SJCRH30 (cell line): ENCODE measurements around the gene DNAJC6. TPM values are rescaled to one million over a fixed set of nuclear protein-coding genes. Genes with fewer than 3 reads are reported as not detected.

Experiments used
- DNase-seq, 2 experiments: peaks; one replicate each; pipeline ENCODE4 v3.0.0-alpha.2; 2015 to 2020
- H3K27ac ChIP-seq: fragments of 250-450 bp; sonication (Bioruptor Pico); 2 replicates; pipeline ENCODE4 v1.5.1; 2020; ENCODE audit warnings: mild to moderate bottlenecking, moderate library complexity
- H3K27me3 ChIP-seq: fragments of 250-450 bp; sonication (Bioruptor Pico); 2 replicates; pipeline ENCODE4 v1.5.1; 2020; ENCODE audit warnings: mild to moderate bottlenecking, moderate library complexity
- H3K36me3 ChIP-seq: fragments of 250-450 bp; sonication (Bioruptor Pico); 2 replicates; pipeline ENCODE4 v1.5.1; 2020; ENCODE audit warnings: mild to moderate bottlenecking, moderate library complexity
- H3K4me1 ChIP-seq: fragments of 250-450 bp; sonication (Bioruptor Pico); 2 replicates; pipeline ENCODE4 v1.5.1; 2020; ENCODE audit warnings: mild to moderate bottlenecking, moderate library complexity
- H3K4me3 ChIP-seq: fragments of 250-450 bp; sonication (Bioruptor Pico); 2 replicates; pipeline ENCODE4 v1.5.1; 2020; ENCODE audit warnings: mild to moderate bottlenecking, moderate library complexity
- H3K9me3 ChIP-seq: fragments of 250-450 bp; sonication (Bioruptor Pico); replicated peaks from 2 replicates; pipeline ENCODE4 v1.5.1; 2020; ENCODE audit warnings: mild to moderate bottlenecking, moderate library complexity
- total RNA-seq: library from RNA; depleted of rRNA; stranded (reverse); fragments of >200 nt; shearing (Covaris generic); gene quantifications from 2 replicates; pipeline ENCODE4 v1.2.3, GENCODE V29; 2014

Gene DNAJC6
- total RNA-seq, 1 experiment from 2014 or later = 0.02 TPM

DNA sequence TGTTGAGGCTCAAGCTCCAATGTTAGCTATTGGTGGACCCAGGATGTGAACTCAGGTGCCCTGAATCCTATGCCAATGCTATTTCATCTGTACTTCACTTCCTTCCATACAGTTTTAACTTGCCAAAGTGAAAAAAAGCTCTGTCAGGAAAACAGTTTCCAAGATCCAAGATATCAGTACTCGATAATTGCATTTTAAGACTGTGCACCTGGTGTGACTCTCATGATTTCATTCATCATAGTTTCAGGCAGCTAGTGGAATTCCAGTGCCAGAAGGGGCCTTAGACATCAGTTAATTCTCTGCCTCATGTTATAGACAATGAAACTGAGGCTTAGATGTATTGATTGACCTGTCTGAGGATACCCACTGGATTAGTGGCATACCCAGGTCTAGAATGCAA is 84.6 kb downstream of the DNAJC6 start:
- Histone ChIP-seq H3K4me3 (no peak overlapping the region), H3K27ac (no peak overlapping the region), H3K4me1 (no peaks in the 10 kb centered on the region), H3K9me3 (no peaks in the 10 kb centered on the region), H3K27me3 (no peaks in the 10 kb centered on the region), H3K36me3 (no peaks in the 10 kb centered on the region)
- no peak for DNase-seq

DNA sequence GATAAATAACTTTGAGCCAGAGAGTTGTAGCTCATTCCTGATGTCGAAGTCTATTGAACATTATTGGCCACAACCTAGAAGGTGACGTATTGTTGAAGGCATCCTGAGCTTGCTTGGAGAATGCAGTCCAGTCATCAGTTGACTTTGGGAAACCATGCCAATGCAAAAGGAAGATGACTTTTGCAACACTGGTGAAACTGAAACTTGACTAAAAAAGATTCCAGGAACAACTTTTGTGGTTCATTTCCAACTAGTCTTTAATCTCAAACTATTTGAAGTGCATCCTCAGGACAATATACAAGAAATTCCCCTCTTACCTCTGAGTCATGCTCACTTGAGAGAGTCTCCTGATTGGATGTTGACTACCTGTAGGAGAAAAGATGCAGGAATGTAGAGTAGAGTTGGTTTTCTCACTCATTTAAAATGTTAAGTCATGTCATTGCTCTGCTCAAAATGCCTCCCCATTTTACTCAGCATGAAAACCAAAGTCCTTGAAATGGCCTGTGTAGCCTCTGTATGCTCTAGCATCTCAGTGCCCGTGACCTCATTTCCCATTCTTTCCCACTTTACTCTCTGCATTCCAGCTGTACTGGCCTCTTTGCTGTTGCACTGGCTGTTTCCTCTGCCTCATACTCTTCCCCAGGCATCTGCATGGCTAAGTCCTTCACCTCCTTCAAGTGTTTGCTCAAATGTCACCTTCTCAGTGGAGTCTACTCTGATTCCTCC is 86.7 kb downstream of the DNAJC6 start:
- Histone ChIP-seq H3K27me3 (no peaks in the 10 kb centered on the region), H3K9me3 (no peaks in the 10 kb centered on the region)
- no peak for DNase-seq

DNA sequence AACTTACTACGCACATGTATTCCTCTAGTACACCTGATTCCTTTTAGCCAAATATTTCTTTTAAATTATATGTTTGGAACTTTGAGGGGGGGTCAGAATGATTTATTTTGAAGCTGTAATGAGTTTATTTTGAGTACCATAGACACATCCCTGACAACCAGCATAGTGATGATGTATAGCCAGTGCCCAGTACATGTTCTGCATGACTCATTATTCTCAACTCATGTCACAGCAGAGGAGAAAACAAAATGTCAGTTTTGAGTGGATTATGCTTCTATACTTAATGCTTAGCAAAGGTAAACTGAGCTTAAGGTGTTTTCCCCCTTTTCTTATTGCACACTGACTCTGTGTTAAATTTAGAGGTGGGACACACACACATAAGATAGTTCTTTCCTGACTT is 88.7 kb downstream of the DNAJC6 start:
- H3K36me3 ChIP-seq = no peaks in the 10 kb centered on the region
- no peak overlapping the region for H3K27ac ChIP-seq
- H3K27me3 ChIP-seq = no peaks in the 10 kb centered on the region
- no peak overlapping the region for H3K4me3 ChIP-seq
- no peaks in the 10 kb centered on the region for H3K9me3 ChIP-seq
- DNase-seq = no peak
- H3K4me1 ChIP-seq = no peaks in the 10 kb centered on the region

More for the DNA sequence above, 86.7 kb downstream of the DNAJC6 start:
- no peak overlapping the region for H3K27ac ChIP-seq
- no peak overlapping the region for H3K4me3 ChIP-seq
- no peaks in the 10 kb centered on the region for H3K36me3 ChIP-seq
- no peaks in the 10 kb centered on the region for H3K4me1 ChIP-seq

DNA sequence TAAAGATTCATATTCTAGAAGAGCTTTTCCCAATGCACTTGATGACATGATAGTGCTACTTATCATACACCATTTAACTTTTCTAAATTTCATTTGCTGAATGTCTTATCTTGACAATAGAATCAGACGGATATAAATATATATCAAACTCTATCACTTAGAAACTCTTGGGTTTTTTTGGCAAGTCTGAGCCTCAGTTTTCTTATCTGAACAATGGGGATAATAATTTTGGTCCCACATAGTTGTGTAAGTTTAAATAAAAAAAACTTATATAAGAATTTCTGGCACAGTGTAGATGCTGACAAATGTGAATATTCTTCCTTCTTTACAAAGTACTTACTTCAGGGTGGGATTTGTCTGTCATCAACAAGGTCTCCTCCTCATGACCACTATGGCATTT is 89.7 kb downstream of the DNAJC6 start:
- no peak overlapping the region for H3K4me3 ChIP-seq
- H3K27me3 ChIP-seq = no peaks in the 10 kb centered on the region
- no peak for DNase-seq
- H3K9me3 ChIP-seq = no peaks in the 10 kb centered on the region
- H3K27ac ChIP-seq = no peak overlapping the region
- H3K4me1 ChIP-seq = no peaks in the 10 kb centered on the region
- no peaks in the 10 kb centered on the region for H3K36me3 ChIP-seq

DNA sequence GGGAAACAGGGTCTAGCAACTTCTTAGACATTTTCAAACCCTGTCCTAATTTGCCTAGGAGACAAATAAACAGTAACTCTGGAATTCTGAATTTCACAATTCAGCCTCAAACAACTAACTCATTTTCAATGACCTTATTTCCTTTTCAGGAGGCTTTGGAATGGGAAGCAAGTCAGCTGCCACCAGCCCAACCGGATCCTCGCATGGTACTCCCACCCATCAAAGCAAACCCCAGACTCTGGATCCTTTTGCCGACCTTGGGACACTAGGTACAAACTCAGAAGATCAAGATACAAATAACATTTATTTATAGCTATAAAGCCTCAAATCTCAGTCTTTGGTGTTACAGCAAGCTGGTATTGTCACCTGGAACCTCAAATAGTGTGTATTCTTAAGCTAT is 92.3 kb downstream of the DNAJC6 start:
- no peak for DNase-seq
- H3K27me3 ChIP-seq = no peaks in the 10 kb centered on the region
- no peaks in the 10 kb centered on the region for H3K36me3 ChIP-seq
- H3K4me1 ChIP-seq = no peaks in the 10 kb centered on the region
- no peak overlapping the region for H3K4me3 ChIP-seq
- H3K27ac ChIP-seq = no peak overlapping the region
- no peaks in the 10 kb centered on the region for H3K9me3 ChIP-seq

DNA sequence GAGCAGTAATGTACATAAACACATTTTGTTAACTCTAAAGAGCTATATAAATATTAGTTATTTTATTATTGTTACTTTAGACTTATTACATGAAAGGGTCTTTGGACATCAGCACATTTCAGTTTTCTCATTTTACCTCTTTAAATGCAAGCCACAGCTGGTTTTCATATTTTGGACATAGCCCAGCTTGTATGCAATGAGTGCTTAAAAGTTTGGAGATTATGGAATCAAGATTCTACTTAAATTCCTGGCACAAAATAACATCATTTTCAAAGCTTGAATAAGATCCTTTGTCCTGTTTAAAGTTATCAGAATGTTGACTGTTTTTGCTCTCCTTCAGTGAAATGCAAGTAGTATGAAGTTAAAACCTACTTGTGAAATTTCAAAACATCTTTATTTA is 95.6 kb downstream of the DNAJC6 start:
- no peak overlapping the region for H3K4me3 ChIP-seq
- DNase-seq = no peak
- no peak overlapping the region for H3K27ac ChIP-seq
- H3K27me3 ChIP-seq = no peaks in the 10 kb centered on the region
- H3K9me3 ChIP-seq = no peaks in the 10 kb centered on the region
- no peaks in the 10 kb centered on the region for H3K36me3 ChIP-seq
- no peaks in the 10 kb centered on the region for H3K4me1 ChIP-seq

DNA sequence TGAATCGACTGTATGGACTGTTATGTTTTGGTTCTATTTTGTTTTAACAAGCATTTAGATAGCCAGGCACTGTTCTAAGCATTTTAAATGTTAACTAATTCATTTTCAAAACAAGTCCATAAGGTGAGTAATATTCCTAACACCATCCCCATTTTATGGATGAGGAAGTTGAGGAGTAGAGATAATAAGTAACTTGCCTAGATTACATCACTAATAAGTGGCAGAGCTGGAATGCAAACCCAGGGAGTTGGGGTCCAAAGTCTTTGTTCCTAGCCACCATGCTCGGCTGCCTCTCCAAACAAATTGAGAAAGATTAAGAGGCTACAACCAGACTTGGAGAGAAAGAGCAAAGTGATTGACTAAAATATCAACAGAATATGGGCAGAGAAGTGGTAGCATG is 98.5 kb downstream of the DNAJC6 start:
- Histone ChIP-seq H3K36me3 (no peaks in the 10 kb centered on the region), H3K4me1 (no peaks in the 10 kb centered on the region), H3K4me3 (no peak overlapping the region), H3K9me3 (no peaks in the 10 kb centered on the region), H3K27ac (no peak overlapping the region), H3K27me3 (no peaks in the 10 kb centered on the region)
- DNase-seq = no peak

DNA sequence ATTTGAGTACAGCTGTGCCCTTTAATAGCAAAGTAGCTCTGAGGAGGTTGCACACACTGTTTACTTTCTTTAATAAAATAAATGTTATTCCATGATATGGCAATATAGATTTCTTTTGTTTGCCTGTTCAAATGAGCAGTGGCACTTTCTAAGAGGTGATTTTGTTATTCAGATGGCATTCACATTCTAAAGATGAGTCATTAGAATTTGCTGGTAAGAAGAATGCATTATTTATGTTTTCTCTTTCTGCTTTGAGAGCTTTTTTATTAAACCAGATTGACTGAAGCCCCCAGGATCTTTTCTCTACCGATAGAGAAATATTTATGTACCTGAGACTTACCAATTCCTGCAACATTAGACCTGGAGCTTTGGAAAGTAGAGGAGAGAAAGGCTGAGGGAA is 100.0 kb downstream of the DNAJC6 start:
- no peaks in the 10 kb centered on the region for H3K36me3 ChIP-seq
- H3K4me3 ChIP-seq = no peak overlapping the region
- no peak overlapping the region for H3K27ac ChIP-seq

DNA sequence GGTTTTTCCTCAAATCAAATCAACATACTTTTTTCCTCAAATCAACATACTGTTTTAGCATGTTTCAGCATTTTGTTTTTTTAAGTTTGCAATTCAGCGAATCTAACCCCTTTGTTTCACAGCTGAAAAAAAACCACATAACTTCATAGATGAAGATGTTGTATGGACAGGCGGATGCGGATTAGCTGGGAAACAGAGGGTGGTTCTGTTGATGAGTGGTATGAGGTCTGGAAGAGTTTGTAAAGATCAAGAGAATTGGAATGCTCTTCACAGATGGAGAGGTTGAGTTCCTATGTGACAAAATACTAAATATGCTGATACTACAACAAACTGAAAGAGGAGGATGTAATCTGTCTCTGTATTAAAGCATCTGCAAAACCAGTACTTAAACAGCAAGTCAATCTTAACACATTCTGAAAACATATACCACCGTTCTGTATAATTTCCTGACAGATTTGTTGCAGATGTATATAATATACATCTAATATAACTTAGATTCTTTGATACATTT is 100.5 kb downstream of the DNAJC6 start:
- Histone ChIP-seq H3K4me3 (no peak overlapping the region), H3K36me3 (no peaks in the 10 kb centered on the region), H3K4me1 (no peaks in the 10 kb centered on the region), H3K27me3 (no peaks in the 10 kb centered on the region), H3K27ac (no peak overlapping the region), H3K9me3 (no peaks in the 10 kb centered on the region)
- DNase-seq = no peak

More for the DNA sequence above, 100.0 kb downstream of the DNAJC6 start:
- Histone ChIP-seq H3K9me3 (no peaks in the 10 kb centered on the region), H3K27me3 (no peaks in the 10 kb centered on the region), H3K4me1 (no peaks in the 10 kb centered on the region)
- DNase-seq = no peak

DNA sequence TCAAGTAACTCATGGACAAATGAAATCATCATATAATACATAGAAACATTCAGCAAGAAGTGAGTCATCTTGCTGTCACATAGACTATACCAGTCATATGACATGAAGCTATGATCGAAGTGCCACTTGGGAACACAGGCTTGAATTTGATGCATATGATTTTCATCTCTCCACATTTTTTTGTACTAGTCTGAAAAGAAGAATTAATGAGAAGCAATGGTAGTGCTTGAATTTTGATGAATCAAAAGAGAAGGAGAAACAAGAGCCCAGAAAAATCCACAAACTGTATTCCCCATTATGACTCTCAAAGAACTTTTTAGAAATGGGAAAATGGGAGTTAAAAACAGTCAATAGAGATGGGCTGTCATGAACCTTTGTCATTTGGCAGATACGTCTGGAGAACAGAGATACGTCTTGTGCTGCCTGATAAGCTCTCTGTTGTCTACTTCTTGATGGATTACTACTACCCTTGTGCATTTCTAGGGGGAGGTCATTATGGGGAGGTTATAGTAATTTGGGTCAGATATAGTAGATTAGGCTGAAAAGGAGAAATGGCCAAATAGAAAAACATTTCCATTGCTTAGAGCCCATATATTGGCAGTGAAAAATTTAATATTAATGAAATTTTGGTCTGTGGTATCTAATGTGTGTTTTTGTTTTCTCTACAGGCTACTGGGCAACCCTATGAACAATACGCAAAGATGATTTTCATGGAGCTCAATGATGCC is 103.1 kb downstream of the DNAJC6 start:
- DNase-seq = no peak
- Histone ChIP-seq H3K9me3 (no peaks in the 10 kb centered on the region), H3K27ac (no peak overlapping the region)

DNA sequence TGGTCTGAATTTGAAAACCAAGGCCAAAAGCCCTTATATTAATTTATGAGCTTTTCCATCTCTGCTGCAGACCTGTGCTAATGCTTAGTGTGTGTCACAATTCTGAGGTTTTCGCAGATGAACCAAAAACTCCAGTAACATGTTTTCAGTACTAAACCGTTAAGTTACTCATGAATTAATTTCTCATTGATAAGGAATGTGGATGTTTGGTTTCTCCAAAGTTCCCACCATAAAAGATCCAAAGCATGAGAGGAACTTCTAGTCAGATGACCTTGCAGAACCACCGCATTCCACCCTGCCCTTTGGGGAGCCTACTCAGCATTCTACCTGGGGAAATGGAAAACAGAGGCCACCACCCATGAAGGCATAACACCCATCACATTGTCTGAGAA is 103.6 kb downstream of the DNAJC6 start:
- Histone ChIP-seq H3K36me3 (no peaks in the 10 kb centered on the region), H3K4me3 (no peak overlapping the region), H3K9me3 (no peaks in the 10 kb centered on the region), H3K27me3 (no peaks in the 10 kb centered on the region), H3K27ac (no peak overlapping the region), H3K4me1 (no peaks in the 10 kb centered on the region)
- DNase-seq = no peak

More for the DNA sequence above, 103.1 kb downstream of the DNAJC6 start:
- no peaks in the 10 kb centered on the region for H3K4me1 ChIP-seq
- no peaks in the 10 kb centered on the region for H3K36me3 ChIP-seq
- no peak overlapping the region for H3K4me3 ChIP-seq
- H3K27me3 ChIP-seq = no peaks in the 10 kb centered on the region

DNA sequence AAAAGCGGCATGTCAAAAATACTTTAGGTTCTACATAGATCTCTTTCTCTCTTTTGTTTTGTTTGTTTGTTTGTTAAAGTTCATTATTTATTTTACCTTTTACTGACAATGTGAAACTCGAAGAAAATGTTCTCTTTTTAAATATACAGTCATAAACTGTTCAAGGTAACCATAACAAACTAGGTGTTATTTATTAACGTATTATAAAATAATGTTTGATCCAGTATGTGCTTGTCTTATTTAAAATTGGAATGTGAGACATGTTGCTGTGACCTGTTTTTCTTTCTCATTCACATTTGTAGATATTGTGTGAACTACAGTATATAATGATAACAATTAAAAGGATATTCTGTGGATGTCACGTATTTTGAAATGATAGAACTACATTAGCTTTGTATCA is 105.2 kb downstream of the DNAJC6 start:
- Histone ChIP-seq H3K4me3 (no peak overlapping the region), H3K27ac (no peak overlapping the region), H3K9me3 (no peaks in the 10 kb centered on the region), H3K4me1 (no peaks in the 10 kb centered on the region), H3K36me3 (no peaks in the 10 kb centered on the region), H3K27me3 (no peaks in the 10 kb centered on the region)
- DNase-seq = no peak

DNA sequence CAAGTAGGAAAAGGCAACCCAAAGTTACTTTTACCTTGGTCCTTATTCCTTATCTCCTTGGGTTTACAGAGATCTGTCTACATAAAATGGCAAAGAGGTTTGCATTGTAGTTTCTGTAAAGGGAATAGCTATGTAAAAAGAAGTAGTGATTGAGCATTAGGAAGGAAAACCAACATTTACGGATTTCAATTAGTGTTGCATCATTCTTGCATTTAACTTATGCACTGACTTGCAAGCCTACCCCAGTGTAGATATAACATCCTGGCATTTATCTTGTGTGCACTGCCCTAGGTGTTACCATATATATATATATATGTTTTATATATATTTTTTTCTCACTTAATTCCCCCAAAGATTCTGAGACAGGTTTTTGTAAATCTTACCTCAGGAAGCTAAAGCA is 107.4 kb downstream of the DNAJC6 start:
- H3K27ac ChIP-seq = no peak overlapping the region
- no peaks in the 10 kb centered on the region for H3K9me3 ChIP-seq
- no peaks in the 10 kb centered on the region for H3K4me1 ChIP-seq
- no peak for DNase-seq
- H3K27me3 ChIP-seq = no peaks in the 10 kb centered on the region
- H3K4me3 ChIP-seq = no peak overlapping the region
- H3K36me3 ChIP-seq = no peaks in the 10 kb centered on the region

DNA sequence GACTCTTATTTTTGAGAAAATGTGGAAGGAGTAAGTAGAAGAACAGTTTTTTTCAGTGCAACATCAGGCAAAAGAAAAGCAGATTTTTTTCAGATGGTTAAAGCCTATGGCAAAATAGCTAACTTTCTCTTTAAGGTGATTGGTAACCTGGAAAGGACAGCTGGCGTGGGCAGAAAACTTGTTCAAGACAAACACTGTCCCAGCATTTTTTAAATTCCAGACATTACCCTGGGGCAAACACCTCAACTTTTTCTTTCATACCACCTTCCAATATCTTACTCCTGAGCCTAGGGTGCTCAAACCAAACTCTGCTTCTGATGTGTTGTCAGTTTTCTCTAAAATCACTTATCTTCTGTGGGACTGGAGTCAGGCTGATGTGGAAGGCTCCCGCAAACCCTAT is 108.4 kb downstream of the DNAJC6 start:
- H3K9me3 ChIP-seq = no peaks in the 10 kb centered on the region
- no peak overlapping the region for H3K4me3 ChIP-seq
- H3K27me3 ChIP-seq = no peaks in the 10 kb centered on the region
- no peaks in the 10 kb centered on the region for H3K36me3 ChIP-seq
- H3K4me1 ChIP-seq = no peaks in the 10 kb centered on the region
- no peak for DNase-seq
- no peak overlapping the region for H3K27ac ChIP-seq

DNA sequence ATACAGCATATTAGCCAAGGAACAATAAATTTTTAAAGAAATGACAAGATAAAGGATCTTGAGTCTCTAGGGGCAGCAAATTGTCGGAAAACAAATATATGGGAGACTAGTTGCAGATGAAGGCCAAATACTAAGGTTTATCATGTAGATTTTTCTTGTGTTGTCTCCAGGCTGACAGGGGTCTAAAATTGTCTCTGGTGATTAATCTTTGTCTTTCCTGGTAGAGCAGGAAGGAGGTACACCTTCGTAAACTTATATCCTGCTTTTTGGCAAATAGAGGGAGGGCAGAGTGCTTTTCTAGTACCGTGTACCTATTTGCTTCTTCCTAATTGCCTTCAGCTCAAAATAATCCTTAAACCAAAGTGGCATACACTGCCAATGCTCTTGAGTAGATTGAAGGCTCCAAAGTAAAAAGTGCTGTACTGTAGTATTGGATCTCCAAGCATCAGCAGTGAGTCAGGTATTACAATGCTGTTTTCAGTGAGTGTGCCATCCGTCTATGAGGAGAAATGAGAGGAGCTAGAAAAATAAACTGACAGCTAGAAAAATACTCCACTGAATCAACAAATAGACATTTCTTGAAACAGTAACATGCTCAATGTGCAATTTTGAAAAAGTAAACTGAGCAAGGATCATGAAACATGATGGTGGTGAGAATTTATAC is 109.3 kb downstream of the DNAJC6 start:
- H3K36me3 ChIP-seq = no peaks in the 10 kb centered on the region
- no peak overlapping the region for H3K4me3 ChIP-seq
- no peaks in the 10 kb centered on the region for H3K4me1 ChIP-seq
- H3K9me3 ChIP-seq = no peaks in the 10 kb centered on the region
- H3K27me3 ChIP-seq = no peaks in the 10 kb centered on the region
- H3K27ac ChIP-seq = no peak overlapping the region
- no peak for DNase-seq
